ENCODE measurements around the gene SGSM1.

SGSM1 gene

DNA sequence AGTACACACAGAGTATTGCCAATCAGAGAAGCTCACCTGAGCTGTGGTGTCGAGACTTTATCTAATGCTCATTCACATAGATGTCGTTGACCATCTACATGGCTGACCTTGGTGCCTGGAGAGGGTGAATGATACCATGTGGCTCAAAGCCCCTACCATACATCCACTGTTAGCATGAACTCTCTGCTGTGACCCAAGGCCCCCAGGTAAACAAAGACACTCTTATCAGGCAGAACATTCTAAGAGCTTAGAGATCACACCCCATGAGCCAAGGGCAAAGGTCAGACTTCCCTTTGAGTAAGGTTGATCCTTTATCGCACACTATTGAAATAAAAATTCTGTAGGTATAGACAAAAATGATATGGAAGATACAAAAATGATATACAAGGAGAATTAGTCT is 16.5 kb upstream of the SGSM1 start:
- no peak overlapping the region for H3K4me3 ChIP-seq (ENCODE audit: low read depth, low read length)
- TF ChIP-seq, protein P1, sequence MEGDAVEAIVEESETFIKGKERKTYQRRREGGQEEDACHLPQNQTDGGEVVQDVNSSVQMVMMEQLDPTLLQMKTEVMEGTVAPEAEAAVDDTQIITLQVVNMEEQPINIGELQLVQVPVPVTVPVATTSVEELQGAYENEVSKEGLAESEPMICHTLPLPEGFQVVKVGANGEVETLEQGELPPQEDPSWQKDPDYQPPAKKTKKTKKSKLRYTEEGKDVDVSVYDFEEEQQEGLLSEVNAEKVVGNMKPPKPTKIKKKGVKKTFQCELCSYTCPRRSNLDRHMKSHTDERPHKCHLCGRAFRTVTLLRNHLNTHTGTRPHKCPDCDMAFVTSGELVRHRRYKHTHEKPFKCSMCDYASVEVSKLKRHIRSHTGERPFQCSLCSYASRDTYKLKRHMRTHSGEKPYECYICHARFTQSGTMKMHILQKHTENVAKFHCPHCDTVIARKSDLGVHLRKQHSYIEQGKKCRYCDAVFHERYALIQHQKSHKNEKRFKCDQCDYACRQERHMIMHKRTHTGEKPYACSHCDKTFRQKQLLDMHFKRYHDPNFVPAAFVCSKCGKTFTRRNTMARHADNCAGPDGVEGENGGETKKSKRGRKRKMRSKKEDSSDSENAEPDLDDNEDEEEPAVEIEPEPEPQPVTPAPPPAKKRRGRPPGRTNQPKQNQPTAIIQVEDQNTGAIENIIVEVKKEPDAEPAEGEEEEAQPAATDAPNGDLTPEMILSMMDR (IDR thresholded peaks at IDR 0.05; ENCODE audit: low read depth, low read length): no peak
- no peak for DNase-seq (ENCODE audit: low read depth, low spot score)
- in situ Hi-C loops (cut with HindIII; ENCODE audit: low sequenced_read_pairs): no loop called here

- no peak for DNase-seq (ENCODE audit: low read depth, low spot score)
- no peak overlapping the region for H3K4me3 ChIP-seq (ENCODE audit: low read depth, low read length)
- TF ChIP-seq, protein P1 (IDR thresholded peaks at IDR 0.05; ENCODE audit: low read depth, low read length): no peak
- in situ Hi-C loops (cut with HindIII; ENCODE audit: low sequenced_read_pairs): no loop called here
These were observed 14.6 kb upstream of the SGSM1 start for GRCh38 chr22:24791362-24791761.

DNA sequence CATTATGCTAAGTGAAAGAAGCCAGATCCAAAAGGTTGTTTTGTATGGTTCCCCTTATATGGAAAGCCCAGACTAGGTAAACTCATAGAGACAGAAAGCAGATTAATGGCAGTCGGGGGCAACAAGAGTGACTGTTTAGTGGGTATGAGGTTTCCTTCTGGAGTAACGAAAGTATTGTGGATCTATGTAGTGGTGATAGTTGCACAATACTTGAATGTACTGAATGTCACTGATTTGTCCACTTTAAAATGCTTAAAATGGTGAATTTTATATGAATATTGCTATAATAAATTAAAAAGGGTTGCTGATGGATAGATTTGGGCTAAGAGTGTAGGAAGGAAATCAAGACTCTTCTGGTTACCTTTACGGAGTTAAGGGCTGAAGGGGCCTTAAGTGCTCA is 10.0 kb upstream of the SGSM1 start:
- no peak for DNase-seq (ENCODE audit: low read depth, low spot score)
- no peak overlapping the region for H3K4me3 ChIP-seq (ENCODE audit: low read depth, low read length)
- TF ChIP-seq, protein P1 (IDR thresholded peaks at IDR 0.05; ENCODE audit: low read depth, low read length): no peak
- in situ Hi-C loops (cut with HindIII; ENCODE audit: low sequenced_read_pairs): no loop called here

DNA sequence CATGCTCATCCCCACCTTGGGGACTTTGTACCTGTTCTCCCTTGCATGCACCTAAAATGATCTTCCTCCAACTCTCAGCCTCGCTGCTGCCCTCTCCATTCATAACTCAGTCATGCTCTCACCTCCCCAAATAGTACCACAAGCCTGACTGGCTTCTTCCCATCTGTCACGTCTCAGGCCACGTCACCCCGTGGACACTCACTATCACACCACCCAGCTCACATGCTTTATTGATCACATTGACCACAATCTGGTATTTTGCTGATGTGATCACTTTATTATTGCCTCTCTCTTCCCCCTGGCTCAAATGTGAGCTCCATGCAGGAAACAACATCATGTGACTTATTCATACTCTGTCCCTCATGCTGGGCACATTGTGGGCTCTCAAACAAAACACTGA is 9.2 kb upstream of the SGSM1 start:
- in situ Hi-C loops (cut with HindIII; ENCODE audit: low sequenced_read_pairs): no loop called here
- TF ChIP-seq, protein P1 (IDR thresholded peaks at IDR 0.05; ENCODE audit: low read depth, low read length): no peak
- no peak for DNase-seq (ENCODE audit: low read depth, low spot score)
- H3K4me3 ChIP-seq (ENCODE audit: low read depth, low read length): no peak overlapping the region

DNA sequence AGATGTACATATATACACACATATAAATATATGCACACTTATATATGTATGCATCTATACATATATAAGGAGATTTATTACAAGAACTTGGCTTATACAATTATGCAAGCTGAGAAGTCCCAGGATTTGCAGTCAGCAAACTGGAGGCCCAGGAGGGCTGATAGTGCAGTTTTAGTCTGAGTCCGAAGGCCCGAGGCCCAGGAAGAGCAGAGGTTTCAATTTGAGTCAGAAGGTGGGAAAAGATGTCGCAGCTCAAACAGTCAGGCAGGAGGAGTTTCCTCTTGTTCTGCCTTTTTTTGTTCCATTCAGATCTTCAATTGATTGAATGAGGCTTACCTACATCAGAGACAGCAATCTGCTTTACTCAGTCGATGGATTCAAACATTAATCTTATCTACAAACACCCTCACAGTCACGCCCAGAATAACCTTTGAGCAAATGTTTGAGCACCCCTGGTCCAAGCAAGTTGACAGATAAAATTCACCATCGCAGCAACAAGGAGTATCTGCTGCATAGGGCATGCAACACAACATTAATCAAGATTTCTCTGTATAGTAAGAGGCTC is 4.0 kb upstream of the SGSM1 start:
- H3K4me3 ChIP-seq (ENCODE audit: low read depth, low read length): no peak overlapping the region
- no peak for DNase-seq (ENCODE audit: low read depth, low spot score)
- TF ChIP-seq, protein P1 (IDR thresholded peaks at IDR 0.05; ENCODE audit: low read depth, low read length): no peak
- in situ Hi-C loops (cut with HindIII; ENCODE audit: low sequenced_read_pairs): no loop called here

DNA sequence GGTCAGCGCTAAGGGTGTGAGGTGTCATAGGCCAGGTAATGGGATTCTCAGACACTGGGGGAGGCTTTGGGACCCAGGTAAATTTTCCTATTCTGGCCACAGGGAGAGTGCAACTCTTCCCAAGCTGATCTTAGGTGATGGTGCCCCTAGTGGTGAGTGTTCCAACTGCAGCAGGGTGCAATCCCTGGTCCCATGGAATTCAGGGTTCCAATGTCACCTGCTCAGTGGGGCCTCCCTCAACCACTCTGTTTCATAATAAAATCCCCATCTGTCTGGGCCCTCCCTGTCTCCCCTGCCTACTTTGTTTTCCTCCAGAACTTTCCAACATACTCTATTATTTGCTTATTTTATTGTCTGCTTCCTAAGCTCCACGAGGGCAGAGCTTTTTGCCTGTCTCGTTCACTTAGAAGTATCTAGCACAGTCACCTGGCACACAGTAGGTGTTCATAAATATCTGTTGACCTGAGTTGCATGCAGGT is 2.9 kb upstream of the SGSM1 start:
- in situ Hi-C loops (cut with HindIII; ENCODE audit: low sequenced_read_pairs): no loop called here
- no peak for DNase-seq (ENCODE audit: low read depth, low spot score)
- TF ChIP-seq, protein P1 (IDR thresholded peaks at IDR 0.05; ENCODE audit: low read depth, low read length): peak; percentile 96
- no peak overlapping the region for H3K4me3 ChIP-seq (ENCODE audit: low read depth, low read length)

- TF ChIP-seq, protein P1 (IDR thresholded peaks at IDR 0.05; ENCODE audit: low read depth, low read length): no peak
- H3K4me3 ChIP-seq (ENCODE audit: low read depth, low read length): no peak overlapping the region
- no peak for DNase-seq (ENCODE audit: low read depth, low spot score)
- in situ Hi-C loops (cut with HindIII; ENCODE audit: low sequenced_read_pairs): no loop called here
These were observed 621 bp downstream of the SGSM1 start for GRCh38 chr22:24806663-24807001.

Data from astrocyte of the spinal cord (primary cell).